Type B pancreatic cell (in vitro differentiated cells): ENCODE data around the gene SETD3. TPM values are rescaled to one million over a fixed set of nuclear protein-coding genes. Genes with fewer than 3 reads are reported as not detected.

ENCODE experiments used
- DNase-seq: peaks from one replicate; pipeline ENCODE4 v3.0.0; 2021; ENCODE audit warnings: mixed read lengths; ENCODE audit not compliant: unreplicated experiment; ENCODE audit errors: extremely low spot score
- H3K27ac Mint-ChIP-seq: 2 replicates; pipeline ENCODE4 v1.8.0; 2021; ENCODE audit warnings: mild to moderate bottlenecking, mixed read lengths
- H3K27me3 Mint-ChIP-seq: 2 replicates; pipeline ENCODE4 v1.8.0; 2021; ENCODE audit warnings: mixed read lengths
- H3K36me3 Mint-ChIP-seq: 2 replicates; pipeline ENCODE4 v1.8.0; 2021; ENCODE audit warnings: mixed read lengths
- H3K4me1 Mint-ChIP-seq: one replicate; pipeline ENCODE4 v1.8.0; 2021; ENCODE audit warnings: mixed read lengths; ENCODE audit not compliant: unreplicated experiment
- H3K4me3 Mint-ChIP-seq: 2 replicates; pipeline ENCODE4 v1.8.0; 2021; ENCODE audit warnings: mild to moderate bottlenecking, mixed read lengths
- H3K9me3 Mint-ChIP-seq: 2 replicates; pipeline ENCODE4 v1.8.0; 2021; ENCODE audit warnings: mixed read lengths
- total RNA-seq: library from RNA; stranded (reverse); gene quantifications from 2 replicates; pipeline ENCODE4 v1.2.1, GENCODE V29; 2021; ENCODE audit warnings: low replicate concordance
- TF ChIP-seq, protein P1 (sequence below): fragments of 200-600 bp; sonication (generic); conservative IDR thresholded peaks from 2 replicates; pipeline ENCODE4 v1.5.0; 2021; ENCODE audit warnings: antibody characterized with exemption, mild to moderate bottlenecking

SETD3 gene
- total RNA-seq, 1 donor from 2014 or later, result 50.2 TPM

DNA sequence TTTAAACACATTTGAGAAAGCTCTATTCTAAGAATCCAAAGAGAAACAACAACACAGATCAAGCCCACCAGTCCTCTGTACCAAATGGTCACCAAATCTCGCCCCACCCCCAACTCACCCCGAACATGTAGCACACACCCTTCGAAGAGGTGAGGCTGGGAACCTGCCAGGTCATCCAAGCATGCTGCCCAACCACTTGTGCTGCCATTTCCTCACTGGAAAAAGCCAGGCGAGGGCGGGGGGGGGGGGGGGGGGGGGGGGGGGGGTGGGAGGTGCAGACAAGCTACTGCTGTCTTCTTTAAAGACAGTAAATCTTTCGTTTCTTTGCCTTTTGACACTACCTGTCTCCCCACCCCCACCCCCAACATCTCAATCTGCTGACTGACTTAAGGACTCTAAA lies 59.9 kb downstream of the SETD3 start:
- TF ChIP-seq, protein P1, sequence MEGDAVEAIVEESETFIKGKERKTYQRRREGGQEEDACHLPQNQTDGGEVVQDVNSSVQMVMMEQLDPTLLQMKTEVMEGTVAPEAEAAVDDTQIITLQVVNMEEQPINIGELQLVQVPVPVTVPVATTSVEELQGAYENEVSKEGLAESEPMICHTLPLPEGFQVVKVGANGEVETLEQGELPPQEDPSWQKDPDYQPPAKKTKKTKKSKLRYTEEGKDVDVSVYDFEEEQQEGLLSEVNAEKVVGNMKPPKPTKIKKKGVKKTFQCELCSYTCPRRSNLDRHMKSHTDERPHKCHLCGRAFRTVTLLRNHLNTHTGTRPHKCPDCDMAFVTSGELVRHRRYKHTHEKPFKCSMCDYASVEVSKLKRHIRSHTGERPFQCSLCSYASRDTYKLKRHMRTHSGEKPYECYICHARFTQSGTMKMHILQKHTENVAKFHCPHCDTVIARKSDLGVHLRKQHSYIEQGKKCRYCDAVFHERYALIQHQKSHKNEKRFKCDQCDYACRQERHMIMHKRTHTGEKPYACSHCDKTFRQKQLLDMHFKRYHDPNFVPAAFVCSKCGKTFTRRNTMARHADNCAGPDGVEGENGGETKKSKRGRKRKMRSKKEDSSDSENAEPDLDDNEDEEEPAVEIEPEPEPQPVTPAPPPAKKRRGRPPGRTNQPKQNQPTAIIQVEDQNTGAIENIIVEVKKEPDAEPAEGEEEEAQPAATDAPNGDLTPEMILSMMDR, result no peak
- H3K4me1 Mint-ChIP-seq, result peaks cover 11% of the 10 kb centered on the region
- peak overlapping the region; percentile 10 for H3K27ac Mint-ChIP-seq
- no peaks in the 10 kb centered on the region for H3K27me3 Mint-ChIP-seq
- H3K4me3 Mint-ChIP-seq, result no peak overlapping the region
- DNase-seq, result no peak
- no peaks in the 10 kb centered on the region for H3K9me3 Mint-ChIP-seq
- peaks cover 6% of the 10 kb centered on the region for H3K36me3 Mint-ChIP-seq

- TF ChIP-seq, protein P1, result no peak
- Mint-ChIP-seq H3K4me3 (no peak overlapping the region), H3K27ac (no peak overlapping the region), H3K4me1 (peaks cover 17% of the 10 kb centered on the region), H3K27me3 (no peaks in the 10 kb centered on the region), H3K9me3 (no peaks in the 10 kb centered on the region), H3K36me3 (peaks cover 6% of the 10 kb centered on the region)
- DNase-seq, result no peak
These were observed 60.8 kb downstream of the SETD3 start for GRCh38 chr14:99419905-99420304.

DNA sequence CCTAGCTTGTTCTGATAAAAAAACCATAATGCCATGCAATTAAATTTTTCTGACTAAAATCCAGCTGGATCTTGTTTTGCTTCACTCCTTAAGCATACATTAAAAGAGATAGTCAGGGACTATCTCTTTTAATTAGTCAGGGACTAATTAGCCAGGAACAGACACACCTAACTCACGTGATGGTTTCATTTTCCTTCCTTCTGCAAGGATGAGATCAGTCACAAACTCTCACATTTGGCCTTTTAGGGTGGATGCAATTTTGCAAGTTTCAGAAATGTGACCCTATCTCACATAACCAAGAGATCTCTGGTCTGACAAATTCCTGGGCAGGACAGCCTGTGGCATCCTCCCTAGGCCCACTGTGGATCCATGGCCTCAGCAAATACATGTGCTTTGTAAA lies 62.4 kb downstream of the SETD3 start:
- H3K27ac Mint-ChIP-seq, result no peak overlapping the region
- H3K4me1 Mint-ChIP-seq, result peaks cover 21% of the 10 kb centered on the region
- no peaks in the 10 kb centered on the region for H3K27me3 Mint-ChIP-seq
- TF ChIP-seq, protein P1, result no peak
- DNase-seq, result no peak
- no peaks in the 10 kb centered on the region for H3K9me3 Mint-ChIP-seq
- no peaks in the 10 kb centered on the region for H3K36me3 Mint-ChIP-seq
- no peak overlapping the region for H3K4me3 Mint-ChIP-seq

DNA sequence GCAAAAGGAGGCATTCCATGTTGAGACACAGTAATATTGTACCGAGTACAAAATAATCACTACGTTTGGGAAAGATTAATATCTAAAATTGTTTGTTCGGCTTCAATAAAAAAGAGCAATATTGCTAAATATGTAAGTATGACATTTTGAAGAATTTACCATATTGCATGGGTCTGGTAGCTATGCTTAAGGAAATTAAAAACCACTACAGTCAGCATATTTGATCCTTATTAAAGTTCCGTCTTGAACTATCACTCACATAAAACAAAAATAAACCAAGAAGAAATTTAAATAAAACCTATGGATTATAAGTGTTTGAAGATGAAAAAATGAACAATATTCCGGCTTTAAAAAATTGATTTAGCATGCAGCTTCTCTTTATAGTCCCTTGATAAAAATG lies 63.8 kb downstream of the SETD3 start:
- Mint-ChIP-seq H3K9me3 (no peaks in the 10 kb centered on the region), H3K4me3 (no peak overlapping the region), H3K27me3 (no peaks in the 10 kb centered on the region), H3K27ac (no peak overlapping the region), H3K36me3 (no peaks in the 10 kb centered on the region), H3K4me1 (peaks cover 35% of the 10 kb centered on the region)
- TF ChIP-seq, protein P1, result no peak
- no peak for DNase-seq

GRCh38 chr14:99415496-99416281 lies 65.0 kb downstream of the SETD3 start:
- Mint-ChIP-seq H3K27ac (peak overlapping the region; percentile 72), H3K4me1 (peaks cover 37% of the 10 kb centered on the region), H3K27me3 (no peaks in the 10 kb centered on the region), H3K4me3 (peak overlapping the region; percentile 0), H3K36me3 (no peaks in the 10 kb centered on the region), H3K9me3 (no peaks in the 10 kb centered on the region)
- TF ChIP-seq, protein P1, result peak; percentile 98
- DNase-seq, result no peak
